Right lobe of liver (tissue), 6 donors: Measurements from ENCODE around the gene PLEKHB2. TPM values are rescaled to one million over a fixed set of nuclear protein-coding genes. Genes with fewer than 3 reads are reported as not detected.

Source experiments
- ATAC-seq, 4 donors: fragments of 200-7000 bp; cut with Tn5 transposase; one replicate each; pipeline ENCODE4 v1.9.1; 2020; ENCODE audit warnings: mild to moderate bottlenecking in 4 of 4, moderate library complexity in 4 of 4
- DNase-seq, 3 donors: peaks; one replicate each; pipeline ENCODE4 v3.0.0-alpha.2; 2020
- H3K27ac ChIP-seq, 3 donors: fragments of 200-600 bp; one replicate each; pipeline ENCODE4 v1.8.0; 2022
- H3K27me3 ChIP-seq, 2 donors: fragments of 200-600 bp; one replicate each; pipeline ENCODE4 v1.8.0; 2022
- H3K36me3 ChIP-seq, 4 donors: fragments of 200-600 bp; sonication (generic) in 1 of 4; one replicate each; pipeline versions ENCODE4 v1.5.1 to v1.8.0; 2017 to 2022; ENCODE audit warnings: control low read depth in 1 of 4
- H3K4me1 ChIP-seq, 4 donors: fragments of 200-600 bp; sonication (generic) in 1 of 4; one replicate each; pipeline versions ENCODE4 v1.5.1 to v1.8.0; 2017 to 2022; ENCODE audit warnings: control low read depth in 1 of 4
- H3K4me3 ChIP-seq, 3 donors: fragments of 200-600 bp; one replicate each; pipeline ENCODE4 v1.8.0; 2022
- H3K9me3 ChIP-seq, 4 donors: fragments of 200-600 bp; sonication (generic) in 1 of 4; one replicate each; pipeline versions ENCODE4 v1.5.1 to v1.8.0; 2017 to 2022; ENCODE audit warnings: control low read depth in 1 of 4
- CTCF ChIP-seq, 4 donors: fragments of 200-600 bp in 3 of 4; fragments of 450-650 bp in 1 of 4; IDR thresholded peaks; one replicate each; pipeline versions ENCODE4 v1.5.1 to v1.8.0; 2016 to 2022; ENCODE audit warnings: antibody characterized with exemption in 4 of 4, mild to moderate bottlenecking in 2 of 4
- POLR2A ChIP-seq: fragments of 450-650 bp; IDR thresholded peaks from one replicate; pipeline ENCODE4 v1.6.1; 2017; ENCODE audit warnings: antibody characterized with exemption, mild to moderate bottlenecking
- WGBS: methylation state at CpG from one replicate; pipeline ENCODE4 v1.1.6; 2018; ENCODE audit warnings: low coverage, low lambda C conversion rate; ENCODE audit not compliant: insufficient coverage; ENCODE audit errors: missing lambda C conversion rate; 5-methylcytosine and 5-hydroxymethylcytosine counted together
- intact Hi-C, 2 donors: fragments of 100-400 bp; cut with DNase I; formaldehyde crosslinking; loops; one replicate each; pipeline versions ENCODE4 v1.11.2 to v1.14.1; 2022
- total RNA-seq, 6 experiments: library from RNA; depleted of rRNA in 2 of 6; stranded (reverse); fragments of >200 nt in 2 of 6; fragmentation: NEBNext Ultra II Directional in 3 of 6; extraction: Animal tissue kit (Norgen Biotek cat#: 25700) in 3 of 6; gene quantifications; one replicate each; pipeline versions ENCODE4 v1.1.0 to v1.2.4, GENCODE V29; 2016 to 2023
- donor health status: DM: no; HTN: yes; CAD: no.
- donor health status: DM: no; HTN: no; CAD: no.
- donor health status: DM: no; HTN: no; CAD: no.
- donor health status: DM: no; HTN: yes; CAD: no.
- donor health status: DM: no; HTN: yes; CAD: no.

The PLEKHB2 gene
- total RNA-seq, 6 experiments from 2014 or later = 8.9 to 22.3 (median 17.5) TPM

GRCh38 chr2:131094463-131095281 lies 10.5 kb upstream of the PLEKHB2 start:
- Histone ChIP-seq H3K4me1 (peaks cover 0 to 12% (median 6%) of the 10 kb centered on the region in 4 donors), H3K9me3 (no peaks in the 10 kb centered on the region), H3K4me3 (peak overlapping the region in 2 of 3 donors; percentile 66 to 77), H3K27ac (peak overlapping the region; percentile 86 to 92 (median 92)), H3K27me3 (no peaks in the 10 kb centered on the region), H3K36me3 (no peaks in the 10 kb centered on the region)
- intact Hi-C loops = no loop called here
- no peak for DNase-seq
- peak in 1 of 4 donors; percentile 10 for ATAC-seq
- TF ChIP-seq CTCF (IDR thresholded peaks at IDR 0.05) (no peak), POLR2A (no peak)
- 38% methylated on average over 21 of the region's 22 CpGs for WGBS

DNA sequence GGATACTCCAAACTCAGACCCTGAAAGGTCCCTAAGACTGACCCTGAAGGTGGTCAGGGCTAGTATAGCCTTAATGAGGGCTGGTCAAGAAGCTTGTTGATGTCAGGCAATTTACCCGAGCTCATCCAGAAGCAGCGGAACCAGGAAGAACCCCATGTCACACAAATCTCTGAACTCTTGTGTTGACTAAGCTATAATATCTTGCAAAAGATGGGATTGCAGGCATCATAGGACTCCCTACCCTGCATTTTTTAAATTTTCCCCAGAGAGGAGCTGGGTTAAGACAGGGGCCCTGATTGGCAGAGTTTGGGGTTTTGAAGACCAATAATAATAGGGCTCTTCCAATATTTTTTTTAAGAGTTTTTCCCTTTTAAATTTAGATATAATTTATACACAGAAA lies 2.0 kb upstream of the PLEKHB2 start:
- intact Hi-C loops = no loop called here
- Histone ChIP-seq H3K4me3 (no peak overlapping the region), H3K4me1 (peaks cover 0 to 19% (median 4%) of the 10 kb centered on the region in 4 donors), H3K9me3 (no peaks in the 10 kb centered on the region), H3K27ac (no peak overlapping the region), H3K36me3 (no peaks in the 10 kb centered on the region), H3K27me3 (no peaks in the 10 kb centered on the region)
- TF ChIP-seq CTCF (IDR thresholded peaks at IDR 0.05) (no peak), POLR2A (no peak)
- DNase-seq (no peak), ATAC-seq (no peak)
- WGBS = 79% methylated on average over 2 of the region's 2 CpGs

GRCh38 chr2:131104487-131105155 lies 515 bp upstream of the PLEKHB2 start:
- H3K9me3 ChIP-seq = no peaks in the 10 kb centered on the region
- WGBS = under 1% methylated on average over 20 of the region's 20 CpGs
- no peak for TF ChIP-seq POLR2A
- TF ChIP-seq CTCF (IDR thresholded peaks at IDR 0.05) = no peak
- intact Hi-C loops = no loop called here
- H3K4me1 ChIP-seq = peaks cover 0 to 19% (median 4%) of the 10 kb centered on the region in 4 donors
- no peaks in the 10 kb centered on the region for H3K27me3 ChIP-seq
- peak; percentile 41 to 62 (median 55) for DNase-seq
- peak overlapping the region; percentile 88 to 97 (median 92) for H3K27ac ChIP-seq
- peak; percentile 56 to 70 (median 60) for ATAC-seq
- no peaks in the 10 kb centered on the region for H3K36me3 ChIP-seq
- peak overlapping the region; percentile 83 to 97 (median 84) for H3K4me3 ChIP-seq

DNA sequence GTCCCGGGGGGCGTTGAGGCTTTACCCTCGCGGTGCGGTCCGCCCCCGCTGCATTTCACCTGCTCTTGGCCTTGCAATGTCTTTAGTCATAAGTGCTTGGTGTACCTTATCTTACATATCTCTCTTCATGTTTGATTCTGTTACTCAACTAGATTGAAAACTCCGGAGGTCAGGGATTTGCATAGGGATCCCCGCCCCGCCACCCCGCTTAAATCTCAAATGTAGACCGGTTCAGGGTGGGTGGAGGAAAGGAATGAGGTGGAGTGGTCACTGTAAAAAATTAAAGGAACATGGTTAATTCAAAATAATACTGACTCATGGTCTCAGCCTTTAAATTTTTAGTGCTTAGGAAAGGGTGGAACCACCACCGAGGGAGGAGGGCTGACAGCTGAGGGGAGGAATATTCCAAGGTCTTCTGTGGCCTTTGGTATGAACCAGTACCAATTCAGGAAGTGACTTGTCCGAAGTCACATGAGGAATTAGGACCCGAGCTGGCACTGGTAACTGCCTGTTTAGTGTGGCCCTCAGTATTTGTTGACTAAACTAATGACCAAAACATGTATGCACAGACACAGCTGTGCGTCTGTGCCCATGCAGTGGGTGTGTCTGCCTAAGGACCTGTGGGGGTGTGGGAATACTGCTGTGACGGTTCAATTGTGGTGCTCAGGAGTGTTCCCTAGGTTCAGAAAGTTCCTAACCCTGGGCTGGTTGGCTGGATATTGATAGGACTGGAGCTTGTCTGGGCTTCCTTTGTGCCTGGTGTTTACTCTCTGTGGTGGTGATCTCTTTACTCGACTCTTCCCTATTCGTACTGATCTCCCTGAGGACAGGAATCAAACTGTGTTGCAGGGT lies 1.0 kb downstream of the PLEKHB2 start:
- DNase-seq (peak; percentile 47 to 64 (median 63)), ATAC-seq (peak; percentile 59 to 70 (median 64))
- intact Hi-C loops = no loop called here
- H3K9me3 ChIP-seq = no peaks in the 10 kb centered on the region
- under 1% methylated on average over 19 of the region's 19 CpGs for WGBS
- peak overlapping the region; percentile 88 to 97 (median 92) for H3K27ac ChIP-seq
- H3K4me1 ChIP-seq = peaks cover 0 to 19% (median 4%) of the 10 kb centered on the region in 4 donors
- no peaks in the 10 kb centered on the region for H3K27me3 ChIP-seq
- TF ChIP-seq CTCF (IDR thresholded peaks at IDR 0.05) (no peak), POLR2A (no peak)
- peak overlapping the region; percentile 83 to 97 (median 84) for H3K4me3 ChIP-seq
- no peaks in the 10 kb centered on the region for H3K36me3 ChIP-seq
